Measurements from ENCODE around the gene TIMMDC1. TPM values are rescaled to one million over a fixed set of nuclear protein-coding genes. Genes with fewer than 3 reads are reported as not detected.

The TIMMDC1 gene
- total and polyA plus RNA-seq, 9 of the 15 experiments (the other 6 are each of a cell fraction or from before 2014, with no cell fraction given): 62.1 to 226 (median 86.6) TPM

- no peaks in the 10 kb centered on the region for H3K27me3 ChIP-seq (ENCODE audit: control insufficient read depth in 2 of 2, insufficient read depth in 2 of 2, low read length in 2 of 2)
- H3K9me1 ChIP-seq (ENCODE audit: control insufficient read depth, insufficient read depth, low read length): no peaks in the 10 kb centered on the region
- peaks cover 8% of the 10 kb centered on the region; the same call in 1 of the 3 replicates for H3K79me2 ChIP-seq (ENCODE audit: control insufficient read depth, insufficient read depth, low read length)
- CTCF ChIA-PET (ENCODE audit: low intra/inter-chr PET ratio): no interaction called here
- H3K9me3 ChIP-seq (replicated peaks; ENCODE audit: control insufficient read depth, insufficient read depth, low read depth, low read length): no peaks in the 10 kb centered on the region
- POLR2A ChIA-PET: interaction anchor here (0.7 to 1.3 kb wide), 2 partner anchors 11 to 26 kb away, joined by 3 read pairs; no protein-coding TSS in a partner anchor
- no peak overlapping the region for H3K9ac ChIP-seq (ENCODE audit: insufficient read depth in 1 of 2, low read depth in 2 of 2, low read length in 2 of 2)
- in situ Hi-C loops (cut with MboI): no loop called here
- intact Hi-C loops (cut with micrococcal nuclease): loop anchor here (5.0 kb wide), 1 partner anchor 121 kb away; the partner anchor contains the start of gene COX17
- no peak overlapping the region for H2AFZ ChIP-seq (ENCODE audit: low read depth, low read length)
- no peak overlapping the region for H3K27ac ChIP-seq (ENCODE audit: extremely low read depth, low read depth, low read length)
- BruUV-seq (replicated peaks): no TSS peak
- no peak overlapping the region for H3K4me3 ChIP-seq
- H3K4me1 ChIP-seq (replicated peaks in 1 of 2; ENCODE audit: control insufficient read depth in 2 of 2, insufficient read depth in 2 of 2, low read length in 2 of 2): peaks cover 0 to 12% of the 10 kb centered on the region in 2 experiments; a peak in 3 of 5 replicates
- H3K36me3 ChIP-seq (ENCODE audit: control insufficient read depth, insufficient read depth, low read length): no peaks in the 10 kb centered on the region
- 90% methylated on average over 1 of the region's 1 CpG for WGBS (ENCODE audit: insufficient coverage, low coverage, missing lambda C conversion rate)
- no peak for DNase-seq (ENCODE audit: extremely low read depth in 1 of 4, low spot score in 3 of 4)
- no peaks in the 10 kb centered on the region for H4K20me1 ChIP-seq (replicated peaks; ENCODE audit: control insufficient read depth, insufficient read depth, low read length)
- no peak for ATAC-seq
- H3K4me2 ChIP-seq (ENCODE audit: insufficient read depth, low read length): no peak overlapping the region
- TF ChIP-seq ZBTB33 (CRISPR knock-in tag; IDR thresholded peaks at IDR 0.05): no peak
- TF ChIP-seq RREB1 (CRISPR knock-in tag; IDR thresholded peaks at IDR 0.05): no peak
- TF ChIP-seq ZKSCAN1 (IDR thresholded peaks at IDR 0.05; ENCODE audit: low read depth, low read length): peak; percentile 77
- TF ChIP-seq TSC22D4 (tag; IDR thresholded peaks at IDR 0.05): no peak
- no peak for TF ChIP-seq MAX (CRISPR knock-in tag; IDR thresholded peaks at IDR 0.05)
- TF ChIP-seq FOXO4 (CRISPR knock-in tag; IDR thresholded peaks at IDR 0.05): no peak
- no peak for FAIRE-seq
Observed at GRCh38 chr3:119555929-119556328, 57.6 kb downstream of the TIMMDC1 start.
